ENCODE measurements around the gene PWWP2B.

Gene PWWP2B

GRCh38 chr10:132421847-132422751 is 25.1 kb downstream of the PWWP2B start:
- no peak for TF ChIP-seq CTCF (conservative IDR thresholded peaks at IDR 0.05; ENCODE audit: low read depth, low read length)
- no peak overlapping the region for H3K4me3 ChIP-seq (ENCODE audit: low read length)
- no peak for DNase-seq (ENCODE audit: low read depth)

GRCh38 chr10:132422903-132423825 is 26.2 kb downstream of the PWWP2B start:
- no peak overlapping the region for H3K4me3 ChIP-seq (ENCODE audit: low read length)
- TF ChIP-seq CTCF (conservative IDR thresholded peaks at IDR 0.05; ENCODE audit: low read depth, low read length) = no peak
- no peak for DNase-seq (ENCODE audit: low read depth)

DNA sequence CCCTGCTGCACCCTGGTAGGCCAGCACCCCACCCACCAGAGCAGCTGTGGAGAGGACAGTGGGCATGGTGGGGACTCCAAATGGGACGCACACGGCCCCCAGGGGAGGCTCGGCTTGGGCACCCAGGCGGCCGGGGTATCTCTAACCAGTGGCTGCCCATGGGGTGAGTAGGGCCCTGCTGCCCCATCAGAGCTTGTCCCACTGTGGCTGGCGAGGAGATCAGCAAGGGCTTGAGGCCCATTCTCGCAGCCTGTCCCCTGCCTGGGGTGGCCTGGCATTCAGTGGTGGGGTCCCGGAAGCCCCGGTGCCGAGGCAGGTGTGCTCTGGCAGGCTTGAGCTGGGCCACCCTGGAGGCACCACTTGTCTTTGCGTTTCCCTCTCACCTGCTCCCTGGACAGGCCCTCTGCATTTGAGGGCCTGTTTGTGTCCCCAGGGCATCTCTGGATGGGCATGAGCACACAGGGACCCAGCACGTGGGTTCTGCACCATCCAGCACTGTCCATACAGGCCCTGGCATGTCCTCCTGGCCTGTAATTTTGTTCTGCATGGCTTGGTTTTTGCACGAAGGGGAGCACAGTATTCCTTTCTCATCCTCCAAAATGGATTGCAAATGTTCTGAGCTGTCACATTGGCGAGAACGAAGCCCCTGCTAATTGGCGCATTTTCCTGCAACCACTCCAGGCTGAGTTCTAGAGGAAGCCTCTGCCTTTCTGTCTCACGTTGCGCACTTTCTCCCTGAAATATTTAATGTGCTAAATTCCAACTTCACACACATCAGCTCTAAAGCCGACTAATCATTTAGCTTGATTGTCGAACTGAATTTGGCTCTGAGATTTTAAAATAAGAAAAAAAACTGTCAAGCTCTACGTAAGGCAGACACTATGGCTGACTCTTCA is 27.2 kb downstream of the PWWP2B start:
- TF ChIP-seq CTCF (conservative IDR thresholded peaks at IDR 0.05; ENCODE audit: low read depth, low read length) = no peak
- no peak overlapping the region for H3K4me3 ChIP-seq (ENCODE audit: low read length)
- DNase-seq (ENCODE audit: low read depth) = no peak

DNA sequence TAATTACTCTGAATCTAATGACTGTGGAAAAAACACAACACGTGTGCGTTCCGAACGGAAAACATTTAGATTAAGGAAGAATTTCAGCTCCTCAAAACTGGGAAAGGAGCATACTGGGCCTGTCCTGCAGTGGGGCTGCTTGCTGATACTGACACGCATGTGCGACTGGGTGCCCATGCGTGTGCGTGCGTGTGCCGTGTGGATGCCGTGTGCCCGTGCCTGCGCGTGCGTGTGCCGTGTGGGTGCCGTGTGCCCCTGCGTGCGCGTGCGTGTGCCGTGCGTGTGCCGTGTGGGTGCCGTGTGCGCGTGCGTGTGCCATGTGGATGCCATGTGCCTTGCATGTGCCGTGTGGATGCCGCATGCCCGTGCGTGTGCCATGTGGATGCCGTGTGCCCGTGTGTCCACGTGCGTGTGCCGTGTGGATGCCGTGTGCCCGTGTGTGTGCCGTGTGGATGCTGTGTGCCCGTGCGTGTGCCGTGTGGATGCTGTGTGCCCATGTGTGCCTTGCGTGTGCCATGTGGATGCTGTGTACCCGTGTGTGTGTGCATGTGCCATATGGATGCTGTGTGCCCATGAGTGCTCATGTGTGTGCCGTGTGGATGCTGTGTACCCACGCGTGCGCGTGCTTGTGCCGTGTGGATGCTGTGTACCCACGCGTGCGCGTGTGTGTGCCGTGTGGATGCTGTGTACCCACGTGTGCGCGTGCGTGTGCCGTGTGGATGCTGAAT is 28.2 kb downstream of the PWWP2B start:
- H3K4me3 ChIP-seq (ENCODE audit: low read length) = no peak overlapping the region
- TF ChIP-seq CTCF (conservative IDR thresholded peaks at IDR 0.05; ENCODE audit: low read depth, low read length) = no peak
- DNase-seq (ENCODE audit: low read depth) = no peak

DNA sequence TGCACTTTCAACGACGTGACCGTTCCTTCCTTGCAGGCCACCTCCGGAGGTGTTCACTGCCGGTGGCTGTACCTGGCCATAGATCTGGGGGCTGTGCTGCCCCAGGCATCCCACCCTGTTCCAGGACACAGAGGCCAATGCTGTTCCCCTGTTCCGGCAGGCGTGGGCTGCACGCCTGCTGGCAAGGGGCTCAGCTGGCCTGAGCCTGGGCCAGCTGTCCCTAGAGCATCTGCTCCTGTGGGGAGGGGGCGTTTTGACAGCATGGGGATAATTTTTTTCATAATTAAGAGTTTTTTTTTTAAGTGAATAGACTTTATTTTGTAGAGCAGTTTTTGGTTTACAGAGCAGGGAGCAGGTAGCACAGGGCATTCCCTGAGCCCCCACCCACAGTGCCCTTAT is 28.8 kb downstream of the PWWP2B start:
- no peak for DNase-seq (ENCODE audit: low read depth)
- no peak for TF ChIP-seq CTCF (conservative IDR thresholded peaks at IDR 0.05; ENCODE audit: low read depth, low read length)
- no peak overlapping the region for H3K4me3 ChIP-seq (ENCODE audit: low read length)
